Suprapubic skin (tissue), 4 donors: Measurements from ENCODE around the gene RGS6. TPM values are rescaled to one million over a fixed set of nuclear protein-coding genes. Genes with fewer than 3 reads are reported as not detected.

Experiments
- DNase-seq, 2 donors: peaks; one replicate each; pipeline ENCODE4 v3.0.0-alpha.2; 2019; ENCODE audit warnings: low spot score in 2 of 2
- H3K27ac ChIP-seq: fragments of 200-600 bp; sonication (generic); one replicate; pipeline ENCODE4 v1.5.1; 2019
- H3K27me3 ChIP-seq: fragments of 200-600 bp; sonication (generic); one replicate; pipeline ENCODE4 v1.5.1; 2019
- H3K36me3 ChIP-seq: fragments of 200-600 bp; sonication (generic); one replicate; pipeline ENCODE4 v1.5.1; 2019
- H3K4me1 ChIP-seq: fragments of 200-600 bp; sonication (generic); one replicate; pipeline ENCODE4 v1.5.1; 2019
- H3K4me3 ChIP-seq: fragments of 200-600 bp; sonication (generic); one replicate; pipeline ENCODE4 v1.5.1; 2019; ENCODE audit warnings: mild to moderate bottlenecking
- H3K9me3 ChIP-seq: fragments of 200-600 bp; sonication (generic); one replicate; pipeline ENCODE4 v1.5.1; 2019
- CTCF ChIP-seq, 2 donors: fragments of 200-600 bp in 1 of 2; fragments of 450-650 bp in 1 of 2; sonication (generic) in 1 of 2; IDR thresholded peaks; one replicate each; pipeline ENCODE4 v1.5.1; 2016 to 2019; ENCODE audit warnings: antibody characterized with exemption in 2 of 2, mild to moderate bottlenecking in 1 of 2, moderate library complexity in 1 of 2
- EP300 ChIP-seq: sonication (generic); formaldehyde crosslinking; IDR thresholded peaks from one replicate; pipeline ENCODE4 v1.6.1; 2017; ENCODE audit warnings: antibody characterized with exemption
- POLR2A ChIP-seq, 2 donors: fragments of 450-650 bp; IDR thresholded peaks; one replicate each; pipeline ENCODE4 v1.6.1; 2017; ENCODE audit warnings: antibody characterized with exemption in 2 of 2, mild to moderate bottlenecking in 2 of 2, moderate library complexity in 2 of 2
- POLR2AphosphoS5 ChIP-seq, 3 donors: sonication (generic); formaldehyde crosslinking; IDR thresholded peaks; one replicate each; pipeline ENCODE4 v1.6.1; 2017; ENCODE audit warnings: antibody characterized with exemption in 3 of 3
- WGBS: methylation state at CpG from one replicate; pipeline ENCODE4 v1.1.5; 2018; 5-methylcytosine and 5-hydroxymethylcytosine counted together
- total RNA-seq, 4 donors: library from RNA; depleted of rRNA; stranded (reverse); fragments of >200 nt; gene quantifications; one replicate each; pipeline ENCODE4 v1.1.0, GENCODE V29; 2016

RGS6 gene
- total RNA-seq, 4 donors from 2014 or later: 0.08 to 4.4 (median 1.0) TPM

- DNase-seq: no peak
These were observed 656.3 kb downstream of the RGS6 start for GRCh38 chr14:72588521-72588920.

GRCh38 chr14:72589652-72590051 is 657.4 kb downstream of the RGS6 start:
- DNase-seq: no peak
- no peak overlapping the region for H3K4me3 ChIP-seq
- H3K27me3 ChIP-seq: peaks cover 2% of the 10 kb centered on the region
- no peak for TF ChIP-seq CTCF (IDR thresholded peaks at IDR 0.05)
- TF ChIP-seq POLR2AphosphoS5 (IDR thresholded peaks at IDR 0.05): no peak
- no peak for TF ChIP-seq EP300
- no peak for TF ChIP-seq POLR2A (IDR thresholded peaks at IDR 0.05)
- H3K27ac ChIP-seq: no peak overlapping the region
- H3K4me1 ChIP-seq: no peaks in the 10 kb centered on the region
- no peaks in the 10 kb centered on the region for H3K9me3 ChIP-seq
- H3K36me3 ChIP-seq: no peaks in the 10 kb centered on the region

More at GRCh38 chr14:72588521-72588920, 656.3 kb downstream of the RGS6 start:
- no peak for TF ChIP-seq POLR2AphosphoS5 (IDR thresholded peaks at IDR 0.05)
- no peak for TF ChIP-seq CTCF (IDR thresholded peaks at IDR 0.05)
- no peak for TF ChIP-seq POLR2A (IDR thresholded peaks at IDR 0.05)
- TF ChIP-seq EP300: no peak
- WGBS: 85% methylated on average over 5 of the region's 5 CpGs
- Histone ChIP-seq H3K4me3 (no peak overlapping the region), H3K9me3 (no peaks in the 10 kb centered on the region), H3K4me1 (no peaks in the 10 kb centered on the region), H3K36me3 (no peaks in the 10 kb centered on the region), H3K27me3 (peaks cover 2% of the 10 kb centered on the region), H3K27ac (no peak overlapping the region)

GRCh38 chr14:72590577-72590976 is 658.3 kb downstream of the RGS6 start:
- DNase-seq: no peak
- 40% methylated on average over 7 of the region's 7 CpGs for WGBS
- H3K36me3 ChIP-seq: no peaks in the 10 kb centered on the region
- no peak for TF ChIP-seq EP300
- no peak for TF ChIP-seq CTCF (IDR thresholded peaks at IDR 0.05)
- TF ChIP-seq POLR2A (IDR thresholded peaks at IDR 0.05): no peak
- no peak for TF ChIP-seq POLR2AphosphoS5 (IDR thresholded peaks at IDR 0.05)
- no peaks in the 10 kb centered on the region for H3K4me1 ChIP-seq
- H3K9me3 ChIP-seq: no peaks in the 10 kb centered on the region
- H3K27me3 ChIP-seq: peaks cover 2% of the 10 kb centered on the region
- no peak overlapping the region for H3K27ac ChIP-seq
- no peak overlapping the region for H3K4me3 ChIP-seq

- H3K9me3 ChIP-seq: no peaks in the 10 kb centered on the region
- no peak for DNase-seq
- WGBS: 60% methylated on average over 4 of the region's 4 CpGs
These were observed 659.2 kb downstream of the RGS6 start for GRCh38 chr14:72591391-72591790.

More at GRCh38 chr14:72591391-72591790, 659.2 kb downstream of the RGS6 start:
- Histone ChIP-seq H3K4me3 (no peak overlapping the region), H3K27me3 (peaks cover 2% of the 10 kb centered on the region), H3K36me3 (no peaks in the 10 kb centered on the region), H3K4me1 (no peaks in the 10 kb centered on the region), H3K27ac (no peak overlapping the region)
- no peak for TF ChIP-seq EP300
- TF ChIP-seq CTCF (IDR thresholded peaks at IDR 0.05): no peak
- TF ChIP-seq POLR2AphosphoS5 (IDR thresholded peaks at IDR 0.05): no peak
- no peak for TF ChIP-seq POLR2A (IDR thresholded peaks at IDR 0.05)
